GM21423 (cell line): ENCODE measurements around the gene PSMC6.
"Not testable (repeated sequence)": the region's sequence is repeated elsewhere in the genome, so short reads cannot be mapped to it uniquely, and the experiment has no call there.

ENCODE experiments used
- ATAC-seq: cut with Tn5 transposase; IDR thresholded peaks from one replicate; pipeline ENCODE4 v1.9.1; 2021; ENCODE audit warnings: mild to moderate bottlenecking, moderate library complexity; ENCODE audit not compliant: unreplicated experiment

Gene PSMC6

GRCh38 chr14:52711666-52712065 is 4.7 kb downstream of the PSMC6 start:
- ATAC-seq, result no peak

GRCh38 chr14:52716155-52716554 is 9.2 kb downstream of the PSMC6 start:
- no peak for ATAC-seq

- no peak for ATAC-seq
These were observed 16.7 kb downstream of the PSMC6 start for GRCh38 chr14:52723514-52724359.

- no peak for ATAC-seq
These were observed 17.3 kb downstream of the PSMC6 start for GRCh38 chr14:52724360-52724644.

- ATAC-seq, result not testable (repeated sequence)
These were observed 20.5 kb downstream of the PSMC6 start for GRCh38 chr14:52727509-52727908.

- not testable (repeated sequence) for ATAC-seq
These were observed 22.0 kb downstream of the PSMC6 start for GRCh38 chr14:52729035-52729434.

- ATAC-seq, result no peak
These were observed 22.6 kb downstream of the PSMC6 start for GRCh38 chr14:52729585-52729924.

GRCh38 chr14:52729925-52730708 is 23.1 kb downstream of the PSMC6 start, which contains the start of gene STYX:
Gene STYX (plus strand): TSS chr14:52730166. CDS start chr14:52730475, 309 bp downstream.
- peak; percentile 94 for ATAC-seq

GRCh38 chr14:52730709-52731111 is 23.7 kb downstream of the PSMC6 start:
- ATAC-seq, result no peak

- ATAC-seq, result no peak
These were observed 26.8 kb downstream of the PSMC6 start for GRCh38 chr14:52733824-52734223.

GRCh38 chr14:52735921-52736489 is 29.0 kb downstream of the PSMC6 start:
- no peak for ATAC-seq

GRCh38 chr14:52738409-52738808 is 31.4 kb downstream of the PSMC6 start:
- no peak for ATAC-seq

GRCh38 chr14:52740751-52741150 is 33.8 kb downstream of the PSMC6 start:
- no peak for ATAC-seq

- peak; percentile 25 for ATAC-seq
These were observed 34.9 kb downstream of the PSMC6 start for GRCh38 chr14:52741865-52742264.

- no peak for ATAC-seq
These were observed 41.8 kb downstream of the PSMC6 start for GRCh38 chr14:52748647-52749292.

- ATAC-seq, result no peak
These were observed 48.8 kb downstream of the PSMC6 start for GRCh38 chr14:52755607-52756316.

GRCh38 chr14:52759145-52759544 is 52.1 kb downstream of the PSMC6 start:
- ATAC-seq, result no peak

GRCh38 chr14:52762923-52763322 is 55.9 kb downstream of the PSMC6 start:
- ATAC-seq, result not testable (repeated sequence)

- ATAC-seq, result no peak
These were observed 60.2 kb downstream of the PSMC6 start for GRCh38 chr14:52767058-52767833.

GRCh38 chr14:52769887-52770286 is 62.9 kb downstream of the PSMC6 start:
- no peak for ATAC-seq
